GM10847 (cell line): Measurements from ENCODE around the gene CRX.
"Not testable (repeated sequence)": the region's sequence is repeated elsewhere in the genome, so short reads cannot be mapped to it uniquely, and the experiment has no call there.

ENCODE experiments used
- POLR2A ChIP-seq: IDR thresholded peaks from 2 replicates; pipeline ENCODE4 v1.6.1; 2011; ENCODE audit not compliant: insufficient read length; ENCODE audit errors: extremely low read depth

CRX gene

GRCh38 chr19:47802521-47803043 lies 19.2 kb upstream of the CRX start:
- no peak for TF ChIP-seq POLR2A

DNA sequence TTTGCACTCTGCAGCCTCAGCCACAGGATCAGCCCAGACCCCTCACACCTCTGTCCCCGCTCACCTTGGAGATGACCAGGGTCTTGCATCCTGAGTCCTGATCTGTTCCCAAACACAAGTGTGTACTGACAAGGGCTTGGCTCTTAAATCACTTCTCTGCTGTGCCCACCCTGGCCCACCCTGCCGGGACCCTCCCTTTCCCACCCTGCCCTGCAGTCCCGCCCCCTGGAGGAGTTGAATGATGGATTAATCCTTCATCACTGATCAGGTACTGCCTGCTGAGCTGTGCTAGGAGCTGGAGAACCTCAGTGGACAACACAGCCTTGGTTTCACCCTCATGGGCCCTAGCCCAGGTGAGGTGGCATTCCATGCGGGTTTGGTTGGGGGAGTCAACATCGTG lies 17.3 kb upstream of the CRX start, which contains the start of gene TPRX1:
Gene TPRX1 (minus strand): TSS at position 101 of the 400 bp plus-strand sequence. CDS start 12 bp downstream, at position 89.
- TF ChIP-seq POLR2A, result not testable (repeated sequence)

DNA sequence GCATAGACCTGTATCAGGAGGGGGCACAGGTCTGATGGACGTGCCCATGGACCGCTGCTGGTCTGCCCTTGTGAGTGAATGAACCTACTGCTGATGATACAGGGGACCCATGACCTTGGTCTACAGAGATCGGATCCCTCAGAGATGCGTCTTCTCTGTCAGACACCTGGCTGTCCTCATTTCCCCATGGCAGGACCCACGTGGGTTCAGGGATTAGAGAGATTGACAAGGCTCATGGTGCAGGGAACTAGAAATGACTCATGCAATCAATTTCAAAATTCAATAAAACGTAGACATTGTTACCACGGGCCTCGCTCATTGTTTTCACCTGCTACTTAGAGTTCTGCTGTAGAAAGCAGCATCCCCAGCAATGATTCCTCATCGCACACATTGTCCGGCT lies 16.4 kb upstream of the CRX start:
- no peak for TF ChIP-seq POLR2A

DNA sequence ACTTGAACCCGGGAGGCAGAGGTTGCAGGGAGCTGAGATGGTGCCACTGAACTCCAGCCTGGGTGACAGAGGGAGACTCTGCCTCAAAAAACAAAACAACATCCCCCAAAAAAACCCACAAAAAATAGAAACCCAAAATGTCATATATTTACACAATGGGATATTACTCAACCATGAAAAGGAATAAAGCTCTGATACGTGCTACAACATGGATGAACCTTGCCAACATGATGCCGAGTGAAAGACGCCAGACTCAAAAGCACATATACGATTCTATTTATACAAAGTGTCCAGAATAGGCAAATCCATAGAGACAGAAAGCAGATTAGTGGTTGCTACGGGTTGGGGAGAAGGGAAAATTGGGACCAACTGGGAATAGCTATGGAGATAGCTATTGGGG lies 15.3 kb upstream of the CRX start:
- no peak for TF ChIP-seq POLR2A

- TF ChIP-seq POLR2A, result no peak
These were observed 8.3 kb upstream of the CRX start for GRCh38 chr19:47813304-47813994.

DNA sequence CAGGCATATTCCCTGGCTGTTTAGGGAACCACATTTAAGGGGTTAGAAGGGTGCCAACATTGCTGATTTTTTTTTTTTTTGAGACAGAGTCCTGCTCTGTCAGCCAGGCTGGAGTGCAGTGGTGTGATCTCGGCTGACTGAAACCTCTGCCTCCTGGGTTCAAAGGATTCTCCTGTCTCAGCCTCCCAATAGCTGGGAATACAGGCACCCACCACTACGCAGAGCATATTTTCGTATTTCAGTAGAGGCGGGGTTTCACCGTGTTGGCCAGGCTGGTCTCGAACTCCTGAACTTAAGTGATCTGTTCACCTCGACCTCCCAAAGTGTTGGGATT lies 7.8 kb upstream of the CRX start:
- TF ChIP-seq POLR2A, result no peak

- no peak for TF ChIP-seq POLR2A
These were observed 1.9 kb upstream of the CRX start for GRCh38 chr19:47819858-47820257.

GRCh38 chr19:47820410-47820809 lies 1.3 kb upstream of the CRX start:
- TF ChIP-seq POLR2A, result no peak

DNA sequence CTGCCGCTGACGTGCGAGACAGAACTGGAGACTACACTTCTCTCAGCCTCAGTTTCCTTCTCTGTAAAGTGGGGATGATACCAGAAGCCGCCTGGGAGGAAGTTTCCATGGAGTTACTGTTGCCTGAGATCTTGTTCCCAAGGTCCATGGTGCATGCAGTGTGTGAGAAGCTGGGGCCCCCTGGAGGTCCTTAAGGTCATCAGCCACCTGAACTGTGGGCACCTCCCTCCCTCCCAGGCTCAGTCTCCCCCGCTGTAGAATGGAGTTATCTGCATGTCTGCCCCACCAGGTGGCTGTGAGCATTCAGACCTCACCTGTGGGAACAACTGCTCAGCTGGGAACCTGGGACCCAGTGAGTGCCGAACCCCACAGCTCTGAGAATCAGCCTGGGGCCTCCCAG lies 2.7 kb downstream of the CRX start:
- TF ChIP-seq POLR2A, result no peak

DNA sequence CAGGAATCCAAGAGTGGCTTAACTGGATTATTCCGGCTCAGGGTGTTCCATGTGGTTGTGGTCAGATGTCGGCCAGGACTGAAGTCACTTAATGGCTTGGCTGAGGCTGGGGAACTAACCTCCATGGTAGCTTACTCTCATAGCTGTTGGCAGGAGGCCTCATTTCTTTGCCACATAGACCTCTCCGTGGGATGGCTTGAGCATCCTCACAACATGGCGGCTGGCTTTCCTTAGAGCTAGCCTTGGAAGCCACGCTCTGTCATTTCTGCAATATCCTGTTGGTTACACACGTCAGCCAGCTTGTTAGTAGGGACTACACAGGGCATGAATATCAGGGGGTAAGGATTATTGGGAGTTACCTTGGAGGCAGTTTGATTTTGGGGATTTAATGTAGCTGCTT lies 5.1 kb downstream of the CRX start:
- TF ChIP-seq POLR2A, result no peak

DNA sequence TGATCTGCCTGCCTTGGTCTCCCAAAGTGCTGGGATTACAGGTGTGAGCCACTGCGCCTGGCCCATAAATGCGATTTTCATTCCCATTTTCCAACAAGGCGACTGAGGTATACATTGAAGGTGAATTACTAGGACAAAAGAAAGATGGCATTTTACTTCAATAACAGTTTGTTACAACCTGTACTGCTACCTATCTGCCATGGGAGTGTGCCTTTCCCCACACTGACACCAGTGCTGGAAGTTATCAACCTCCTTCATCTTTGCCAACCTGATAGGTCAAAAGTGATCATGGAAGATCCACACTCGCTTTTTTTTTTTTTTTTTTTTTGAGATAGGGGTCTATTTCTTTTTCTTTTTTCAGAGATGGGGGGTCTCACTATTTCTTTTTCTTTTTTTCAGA lies 11.0 kb downstream of the CRX start:
- no peak for TF ChIP-seq POLR2A

GRCh38 chr19:47836038-47836437 lies 14.3 kb downstream of the CRX start:
- no peak for TF ChIP-seq POLR2A

GRCh38 chr19:47839411-47839810 lies 17.7 kb downstream of the CRX start:
- TF ChIP-seq POLR2A, result no peak

DNA sequence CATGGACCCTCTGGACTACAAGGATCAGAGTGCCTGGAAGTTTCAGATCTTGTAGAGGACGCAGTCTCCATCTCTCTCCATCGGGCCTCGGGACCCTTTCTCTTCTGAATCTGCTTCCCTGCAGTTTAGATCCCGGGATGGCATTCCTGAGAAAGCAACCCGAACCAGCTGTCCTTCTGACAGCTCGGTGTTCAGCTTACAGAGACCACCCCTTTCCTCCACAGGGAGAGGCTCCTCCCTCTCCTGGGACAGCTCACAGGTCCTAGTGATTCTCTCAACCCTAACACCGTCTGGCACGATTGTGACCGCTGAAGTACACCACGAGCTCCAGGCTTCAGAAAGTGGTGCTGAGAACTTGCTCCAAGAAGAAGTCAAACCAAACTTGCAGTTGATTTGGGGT lies 18.2 kb downstream of the CRX start:
- TF ChIP-seq POLR2A, result no peak

GRCh38 chr19:47842941-47843340 lies 21.2 kb downstream of the CRX start:
- no peak for TF ChIP-seq POLR2A

DNA sequence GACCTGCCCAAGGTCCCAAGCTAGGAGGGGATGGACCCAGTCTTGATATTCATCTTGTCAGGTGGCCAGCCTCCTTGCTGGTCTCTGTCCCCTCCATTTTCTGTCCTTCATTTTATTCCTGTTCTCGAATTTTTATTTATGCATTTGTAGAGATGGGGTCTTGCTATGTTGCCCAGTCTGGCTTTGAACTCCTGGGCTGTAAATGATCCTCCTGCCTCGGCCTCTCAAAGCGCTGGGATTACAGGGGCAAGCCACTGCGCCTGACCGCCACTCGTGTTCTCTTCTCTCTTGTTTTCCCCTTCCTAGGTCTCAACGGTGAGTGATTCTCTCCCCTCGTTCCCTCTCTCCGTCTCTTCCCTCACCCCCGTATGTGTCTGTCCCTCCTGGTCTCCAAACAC lies 26.7 kb downstream of the CRX start:
- no peak for TF ChIP-seq POLR2A

- TF ChIP-seq POLR2A, result no peak
These were observed 27.2 kb downstream of the CRX start for GRCh38 chr19:47848823-47849473.
